PFSK-1 (cell line): ENCODE data around the gene STK10.

Experiments
- FOXP2 ChIP-seq: optimal IDR thresholded peaks from 2 replicates; pipeline ENCODE3; 2011; ENCODE audit warnings: borderline replicate concordance, control low read depth, inconsistent platforms; ENCODE audit not compliant: insufficient read depth; ENCODE audit errors: extremely low read length, extremely low read depth
- POLR2AphosphoS5 ChIP-seq: IDR thresholded peaks from 2 replicates; pipeline ENCODE4 v1.6.1; 2012; ENCODE audit warnings: low read depth, mild to moderate bottlenecking, control low read depth, low read length, moderate library complexity
- SIN3A ChIP-seq: IDR thresholded peaks from 2 replicates; pipeline ENCODE4 v1.6.1; 2012; ENCODE audit warnings: mild to moderate bottlenecking, low read length, moderate library complexity, borderline replicate concordance; ENCODE audit not compliant: insufficient read depth
- TAF1 ChIP-seq: IDR thresholded peaks from 2 replicates; pipeline ENCODE4 v1.6.1; 2012; ENCODE audit warnings: low read length, control low read depth, borderline replicate concordance; ENCODE audit not compliant: insufficient read depth
- TF ChIP-seq, protein P1 (sequence below), 2 experiments: IDR thresholded peaks; 2 replicates each; pipeline versions ENCODE4 v1.6.1 to v1.8.0; 2011 to 2012; ENCODE audit warnings: low read depth in 2 of 2, low read length in 2 of 2, control low read depth in 1 of 2, inconsistent platforms in 1 of 2, mild to moderate bottlenecking in 1 of 2, moderate library complexity in 1 of 2; ENCODE audit not compliant: insufficient read depth in 1 of 2

The STK10 gene

DNA sequence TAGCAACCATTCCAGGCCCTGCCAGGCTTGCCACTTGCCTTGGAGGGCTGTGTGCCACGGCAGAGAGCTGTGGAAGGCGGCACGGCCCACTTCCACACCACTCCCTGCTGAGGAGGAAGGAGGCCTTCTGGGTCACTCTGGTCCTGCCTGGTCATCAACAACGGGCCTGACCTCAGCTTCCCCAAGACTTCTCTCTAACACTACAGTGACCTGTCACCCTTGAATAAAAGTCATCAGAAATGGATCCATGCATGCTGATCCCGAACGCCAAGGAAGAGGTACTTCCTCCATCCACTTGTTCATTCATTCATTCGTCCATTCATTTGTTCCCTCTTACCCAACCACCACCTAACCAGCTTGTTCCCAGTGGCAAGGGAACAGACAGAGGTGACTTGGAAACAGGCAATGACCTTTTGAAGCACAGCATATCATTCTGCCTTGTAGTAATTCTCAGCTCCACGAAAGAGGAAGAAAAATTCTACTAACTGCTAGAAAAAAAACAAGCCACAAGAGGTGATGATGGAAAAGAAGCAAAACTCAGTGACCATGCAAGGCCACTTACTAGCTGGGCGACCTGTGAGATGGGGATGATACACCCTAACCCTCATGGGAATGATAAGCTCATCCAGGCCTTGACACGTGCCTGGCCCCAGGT, 58.6 kb downstream of the STK10 start:
- no peak for TF ChIP-seq POLR2AphosphoS5
- TF ChIP-seq, protein P1, sequence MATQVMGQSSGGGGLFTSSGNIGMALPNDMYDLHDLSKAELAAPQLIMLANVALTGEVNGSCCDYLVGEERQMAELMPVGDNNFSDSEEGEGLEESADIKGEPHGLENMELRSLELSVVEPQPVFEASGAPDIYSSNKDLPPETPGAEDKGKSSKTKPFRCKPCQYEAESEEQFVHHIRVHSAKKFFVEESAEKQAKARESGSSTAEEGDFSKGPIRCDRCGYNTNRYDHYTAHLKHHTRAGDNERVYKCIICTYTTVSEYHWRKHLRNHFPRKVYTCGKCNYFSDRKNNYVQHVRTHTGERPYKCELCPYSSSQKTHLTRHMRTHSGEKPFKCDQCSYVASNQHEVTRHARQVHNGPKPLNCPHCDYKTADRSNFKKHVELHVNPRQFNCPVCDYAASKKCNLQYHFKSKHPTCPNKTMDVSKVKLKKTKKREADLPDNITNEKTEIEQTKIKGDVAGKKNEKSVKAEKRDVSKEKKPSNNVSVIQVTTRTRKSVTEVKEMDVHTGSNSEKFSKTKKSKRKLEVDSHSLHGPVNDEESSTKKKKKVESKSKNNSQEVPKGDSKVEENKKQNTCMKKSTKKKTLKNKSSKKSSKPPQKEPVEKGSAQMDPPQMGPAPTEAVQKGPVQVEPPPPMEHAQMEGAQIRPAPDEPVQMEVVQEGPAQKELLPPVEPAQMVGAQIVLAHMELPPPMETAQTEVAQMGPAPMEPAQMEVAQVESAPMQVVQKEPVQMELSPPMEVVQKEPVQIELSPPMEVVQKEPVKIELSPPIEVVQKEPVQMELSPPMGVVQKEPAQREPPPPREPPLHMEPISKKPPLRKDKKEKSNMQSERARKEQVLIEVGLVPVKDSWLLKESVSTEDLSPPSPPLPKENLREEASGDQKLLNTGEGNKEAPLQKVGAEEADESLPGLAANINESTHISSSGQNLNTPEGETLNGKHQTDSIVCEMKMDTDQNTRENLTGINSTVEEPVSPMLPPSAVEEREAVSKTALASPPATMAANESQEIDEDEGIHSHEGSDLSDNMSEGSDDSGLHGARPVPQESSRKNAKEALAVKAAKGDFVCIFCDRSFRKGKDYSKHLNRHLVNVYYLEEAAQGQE (IDR thresholded peaks at IDR 0.05; ENCODE audit: insufficient read depth in 1 of 2, low read depth in 2 of 2, low read length in 2 of 2): no peak
- TF ChIP-seq TAF1: no peak
- no peak for TF ChIP-seq FOXP2
- no peak for TF ChIP-seq SIN3A

DNA sequence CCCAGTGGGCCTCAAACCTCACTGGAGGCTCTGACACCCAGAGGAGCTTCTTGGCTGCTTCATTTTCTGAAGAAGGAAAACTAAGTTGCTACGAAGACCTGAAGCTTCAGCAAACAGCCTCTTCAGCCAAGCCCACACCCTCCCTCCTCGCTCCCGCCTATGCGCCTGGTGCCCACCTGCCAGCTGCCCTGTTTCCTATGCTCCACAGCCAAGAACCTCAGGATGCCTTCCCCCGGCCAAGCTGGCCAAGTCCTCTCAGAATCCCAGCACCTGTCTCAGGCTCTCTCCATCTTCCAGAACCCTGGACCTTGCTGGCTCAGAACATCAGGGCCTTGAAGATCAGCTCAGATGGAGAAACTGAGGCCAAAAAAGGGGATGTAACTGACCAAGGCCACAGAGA, 60.4 kb downstream of the STK10 start:
- TF ChIP-seq, protein P1 (IDR thresholded peaks at IDR 0.05; ENCODE audit: insufficient read depth in 1 of 2, low read depth in 2 of 2, low read length in 2 of 2): no peak
- TF ChIP-seq POLR2AphosphoS5 (no peak), FOXP2 (no peak), SIN3A (no peak), TAF1 (no peak)

DNA sequence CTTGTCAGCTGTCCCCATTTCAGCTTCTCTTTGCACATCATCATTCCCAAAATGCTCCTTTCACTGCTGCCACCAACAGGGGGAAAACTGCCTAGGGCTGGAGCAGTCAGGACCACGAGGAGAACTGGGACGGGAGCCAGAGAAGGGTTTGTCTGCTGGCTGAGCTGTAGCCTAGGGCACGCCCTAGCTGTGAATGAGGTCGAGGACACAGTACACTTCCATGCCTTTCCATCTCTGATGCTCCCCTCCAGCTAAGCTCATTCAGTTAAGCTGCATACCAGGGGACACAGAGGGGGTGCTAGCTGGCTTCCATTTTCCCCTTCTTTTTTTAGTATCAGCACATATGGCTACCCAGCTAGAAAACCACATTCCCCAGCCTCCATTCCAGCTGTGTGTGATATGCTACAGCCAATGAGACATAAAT, 64.7 kb downstream of the STK10 start:
- TF ChIP-seq FOXP2: peak; percentile 13
- TF ChIP-seq SIN3A: no peak
- TF ChIP-seq TAF1: no peak
- TF ChIP-seq POLR2AphosphoS5: no peak
- TF ChIP-seq, protein P1 (IDR thresholded peaks at IDR 0.05; ENCODE audit: insufficient read depth in 1 of 2, low read depth in 2 of 2, low read length in 2 of 2): no peak

DNA sequence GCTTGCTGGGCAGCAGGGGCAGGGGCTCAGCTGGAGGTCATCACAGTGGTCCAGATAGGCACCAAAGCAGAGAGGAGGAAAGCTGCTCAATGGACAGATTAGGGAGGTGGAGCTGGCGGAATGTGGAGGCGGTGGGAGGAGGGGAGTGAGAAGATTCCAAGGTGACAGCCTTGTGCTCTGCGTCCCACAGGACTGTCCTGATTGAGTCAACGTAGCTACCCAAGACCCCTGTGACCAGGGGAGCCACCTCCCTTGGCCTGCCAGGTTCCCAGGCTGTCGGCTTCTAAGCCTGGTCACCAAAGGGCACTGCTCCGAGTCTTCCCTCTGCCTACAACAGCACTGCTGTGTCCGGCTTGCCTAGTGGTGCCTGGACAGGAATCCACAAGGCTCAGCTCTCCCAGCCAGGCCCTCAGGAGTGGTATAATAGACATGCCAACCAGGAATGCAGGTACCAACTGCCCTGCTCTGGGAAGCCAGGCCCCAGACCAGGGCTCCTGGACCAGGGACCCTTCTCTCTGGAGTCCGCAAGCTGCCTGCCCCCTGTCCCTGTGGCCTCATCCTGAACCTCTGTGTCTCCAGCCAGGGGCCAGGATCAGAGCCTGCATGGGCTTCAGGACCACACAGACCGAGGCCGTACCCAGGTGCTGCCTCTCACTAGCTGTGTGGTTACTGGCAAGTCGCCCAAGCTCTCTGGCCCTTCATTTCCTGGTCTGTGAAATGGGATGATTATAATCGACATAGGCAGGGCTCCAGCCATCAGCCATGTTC, 67.9 kb downstream of the STK10 start:
- TF ChIP-seq TAF1 (no peak), POLR2AphosphoS5 (no peak), FOXP2 (no peak), SIN3A (no peak)
- TF ChIP-seq, protein P1 (IDR thresholded peaks at IDR 0.05; ENCODE audit: insufficient read depth in 1 of 2, low read depth in 2 of 2, low read length in 2 of 2): no peak
